Transverse colon (tissue), 4 donors: ENCODE measurements around the gene LBR. TPM values are rescaled to one million over a fixed set of nuclear protein-coding genes. Genes with fewer than 3 reads are reported as not detected.

Experiments
- DNase-seq: peaks from one replicate; pipeline ENCODE4 v3.0.0-alpha.2; 2019
- H3K27ac ChIP-seq, 4 donors: fragments of 200-600 bp; sonication (generic); 2 replicates each; pipeline ENCODE4 v1.5.1; 2016 to 2018; ENCODE audit warnings: inconsistent platforms in 4 of 4
- H3K27me3 ChIP-seq: fragments of 200-600 bp; sonication (generic); 2 replicates; pipeline ENCODE4 v1.5.1; 2017; ENCODE audit warnings: inconsistent platforms
- H3K36me3 ChIP-seq, 4 donors: fragments of 200-600 bp; sonication (generic); 2 replicates each; pipeline ENCODE4 v1.5.1; 2017 to 2019; ENCODE audit warnings: inconsistent platforms in 4 of 4
- H3K4me1 ChIP-seq, 4 donors: fragments of 200-600 bp; sonication (generic); 2 replicates each; pipeline ENCODE4 v1.5.1; 2017 to 2020; ENCODE audit warnings: inconsistent platforms in 4 of 4
- H3K4me3 ChIP-seq, 4 donors: fragments of 200-600 bp; sonication (generic); 1 replicate in 1 of 4; 2 replicates in 3 of 4; pipeline versions ENCODE4 v1.5.1 to v1.6.1; 2017 to 2019; ENCODE audit warnings: inconsistent platforms in 4 of 4
- H3K9me3 ChIP-seq, 2 donors: fragments of 200-600 bp; sonication (generic); 2 replicates each; pipeline ENCODE4 v1.5.1; 2017 to 2019; ENCODE audit warnings: inconsistent platforms in 2 of 2
- CTCF ChIP-seq, 5 experiments: fragments of 200-600 bp in 3 of 5; fragments of 450-650 bp in 2 of 5; sonication (generic) in 3 of 5; IDR thresholded peaks; 1 replicate in 2 of 5; 2 replicates in 3 of 5; pipeline ENCODE4 v1.5.1; 2016 to 2017; ENCODE audit warnings: antibody characterized with exemption in 5 of 5, inconsistent platforms in 3 of 5, mild to moderate bottlenecking in 2 of 5, moderate library complexity in 1 of 5
- EP300 ChIP-seq: sonication (generic); formaldehyde crosslinking; IDR thresholded peaks from one replicate; pipeline ENCODE4 v1.6.1; 2017; ENCODE audit warnings: antibody characterized with exemption, low read depth
- POLR2A ChIP-seq: fragments of 450-650 bp; IDR thresholded peaks from one replicate; pipeline ENCODE4 v1.6.1; 2016; ENCODE audit warnings: antibody characterized with exemption, mild to moderate bottlenecking, moderate library complexity
- POLR2AphosphoS5 ChIP-seq, 3 donors: sonication (generic); formaldehyde crosslinking; IDR thresholded peaks; one replicate each; pipeline ENCODE4 v1.6.1; 2016; ENCODE audit warnings: antibody characterized with exemption in 3 of 3
- WGBS, 2 donors: methylation state at CpG; one replicate each; pipeline ENCODE4 v1.1.5; 2018; ENCODE audit warnings: low coverage in 1 of 2; 5-methylcytosine and 5-hydroxymethylcytosine counted together
- in situ Hi-C, 4 donors: fragments of 200-750 bp; cut with MboI; loops; one replicate each; pipeline versions ENCODE4 v1.15.0 to v1.15.1; 2017; ENCODE audit warnings: low sequenced_read_pairs in 3 of 4, low pct_ligation_motif_present in 1 of 4, low pct_unique_long_range_greater_than_20kb in 1 of 4
- intact Hi-C: fragments of 100-400 bp; cut with DNase I; formaldehyde crosslinking; loops from one replicate; pipeline ENCODE4 v1.15.1; 2023; ENCODE audit warnings: low total_unique reads
- total RNA-seq, 4 donors: library from RNA; depleted of rRNA; stranded (reverse); fragments of >200 nt; gene quantifications; one replicate each; pipeline ENCODE4 v1.1.0, GENCODE V29; 2016

Gene LBR
- 10 to 100 TPM; 48.6 to 97.9 (median 75.1) TPM for total RNA-seq

GRCh38 chr1:225427235-225428067 is at the start of gene LBR:
Gene LBR, minus strand, starts transcription at chr1:225428038. Its CDS starts 3,963 bp downstream, at chr1:225424075.
- Histone ChIP-seq H3K36me3 (no peaks in the 10 kb centered on the region), H3K9me3 (no peaks in the 10 kb centered on the region), H3K27me3 (no peaks in the 10 kb centered on the region), H3K27ac (peak within 1 kb of the TSS; percentile 94 to 99 (median 98)), H3K4me3 (peak within 1 kb of the TSS; percentile 84 to 96 (median 94)), H3K4me1 (peaks cover 28 to 49% (median 45%) of the 10 kb centered on the region in 4 donors)
- no peak for TF ChIP-seq POLR2A
- peak in 1 of 5 experiments; percentile 22 for TF ChIP-seq CTCF (IDR thresholded peaks at IDR 0.05)
- no peak for TF ChIP-seq EP300
- TF ChIP-seq POLR2AphosphoS5 (IDR thresholded peaks at IDR 0.05): peak in 2 of 3 donors; percentile 75 to 87
- in situ Hi-C loops (no loop called here), intact Hi-C loops (no loop called here)
- WGBS, 2 donors: 0% methylated on average over 78 of the region's 94 CpGs; no CpG with 5 or more reads in 1 of the 2 donors
- DNase-seq: peak; percentile 41

DNA sequence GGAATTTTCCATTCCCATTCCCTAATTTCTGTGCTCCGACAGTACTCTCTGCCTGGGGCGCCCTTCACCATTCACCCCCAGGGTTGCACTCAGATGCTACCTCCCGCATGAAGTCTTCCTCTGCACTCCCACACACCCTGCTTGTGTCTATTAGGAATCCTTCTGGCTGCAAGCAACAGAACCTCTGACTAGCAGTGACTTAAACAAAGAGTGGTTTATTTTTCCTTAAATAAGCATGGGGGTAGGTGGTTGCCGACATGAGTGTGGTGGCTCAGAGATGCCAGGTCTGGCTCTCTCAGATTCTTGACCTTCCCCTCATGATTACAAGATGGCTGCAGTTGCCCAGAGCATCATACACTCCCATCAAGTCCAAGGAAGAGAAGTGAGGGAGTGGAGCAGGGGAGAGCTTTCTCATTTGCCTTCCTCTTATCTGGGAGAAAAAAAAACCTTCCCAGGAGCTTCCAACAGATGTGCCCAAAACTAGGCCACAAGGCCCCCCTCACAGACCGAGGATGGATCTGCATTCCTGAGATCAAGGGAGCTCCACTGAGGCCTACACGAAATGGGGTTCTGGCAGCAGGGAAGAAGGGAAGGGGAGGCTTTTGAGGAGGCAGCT is 49.6 kb upstream of the LBR start:
- Histone ChIP-seq H3K4me1 (peaks cover 7 to 28% (median 17%) of the 10 kb centered on the region in 4 donors), H3K9me3 (no peaks in the 10 kb centered on the region), H3K27me3 (no peaks in the 10 kb centered on the region), H3K4me3 (no peak overlapping the region), H3K36me3 (no peaks in the 10 kb centered on the region), H3K27ac (peak overlapping the region in 1 of 4 donors; percentile 24)
- WGBS, 2 donors: 84 to 93% methylated on average over 3 to 6 of the region's 6 CpGs
- intact Hi-C loops: loop anchor here (5.0 kb wide), 1 partner anchor 495 kb away; no protein-coding TSS in a partner anchor
- no peak for TF ChIP-seq POLR2A
- TF ChIP-seq CTCF (IDR thresholded peaks at IDR 0.05): no peak
- TF ChIP-seq POLR2AphosphoS5 (IDR thresholded peaks at IDR 0.05): no peak
- no peak for TF ChIP-seq EP300
- no peak for DNase-seq
- in situ Hi-C loops: loop anchor here (5.0 to 25.0 kb wide), 5 partner anchors 285 to 507 kb away; partner anchors contain the start of gene PYCR2 (in 1 of the 4)

- Histone ChIP-seq H3K4me1 (peaks cover 7 to 22% (median 14%) of the 10 kb centered on the region in 4 donors), H3K36me3 (no peaks in the 10 kb centered on the region), H3K27me3 (no peaks in the 10 kb centered on the region), H3K27ac (no peak overlapping the region), H3K4me3 (no peak overlapping the region), H3K9me3 (no peaks in the 10 kb centered on the region)
- DNase-seq: no peak
- intact Hi-C loops: loop anchor here (5.0 kb wide), 1 partner anchor 496 kb away; no protein-coding TSS in a partner anchor
- no peak for TF ChIP-seq EP300
- no peak for TF ChIP-seq CTCF (IDR thresholded peaks at IDR 0.05)
- TF ChIP-seq POLR2A: no peak
- TF ChIP-seq POLR2AphosphoS5 (IDR thresholded peaks at IDR 0.05): no peak
- in situ Hi-C loops: loop anchor here (5.0 to 25.0 kb wide), 5 partner anchors 286 to 508 kb away; partner anchors contain the start of gene PYCR2 (in 1 of the 4)
- 71 to 83% methylated on average over 5 of the region's 5 CpGs for WGBS, 2 donors
Observed at GRCh38 chr1:225476538-225476988, 48.7 kb upstream of the LBR start.

- no peaks in the 10 kb centered on the region for H3K9me3 ChIP-seq
- intact Hi-C loops (loop anchor here (5.0 kb wide), 1 partner anchor 496 kb away; no protein-coding TSS in a partner anchor), in situ Hi-C loops (loop anchor here (5.0 to 25.0 kb wide), 5 partner anchors 286 to 509 kb away; partner anchors contain the start of gene PYCR2 (in 1 of the 4))
- DNase-seq: no peak
- WGBS, 2 donors: 95% methylated on average over 7 of the region's 7 CpGs; no CpG with 5 or more reads in 1 of the 2 donors
- no peak overlapping the region for H3K4me3 ChIP-seq
- no peaks in the 10 kb centered on the region for H3K27me3 ChIP-seq
- no peaks in the 10 kb centered on the region for H3K36me3 ChIP-seq
- H3K4me1 ChIP-seq: peaks cover 7 to 22% (median 12%) of the 10 kb centered on the region in 4 donors
- TF ChIP-seq POLR2AphosphoS5 (IDR thresholded peaks at IDR 0.05): no peak
- no peak overlapping the region for H3K27ac ChIP-seq
Observed at GRCh38 chr1:225476100-225476511, 48.3 kb upstream of the LBR start.
